Smooth muscle cell (in vitro differentiated cells): ENCODE results near the gene KANK3. TPM values are rescaled to one million over a fixed set of nuclear protein-coding genes. Genes with fewer than 3 reads are reported as not detected.

Experiments
- DNase-seq: peaks from one replicate; lab custom pipeline; 2025; ENCODE audit not compliant: unreplicated experiment; lab: John Stamatoyannopoulos, UW
- H2AFZ ChIP-seq: fragments of 200-600 bp; sonication (generic); 2 replicates; pipeline ENCODE4 v1.6.0; 2016; ENCODE audit warnings: antibody characterized with exemption, low read depth, mild to moderate bottlenecking
- H3F3A ChIP-seq: fragments of 200-600 bp; sonication (generic); 2 replicates; pipeline ENCODE4 v1.6.0; 2017; ENCODE audit warnings: antibody characterized with exemption, low read depth
- H3K27ac ChIP-seq: fragments of 200-600 bp; sonication (generic); 2 replicates; pipeline ENCODE4 v1.5.1; 2016; ENCODE audit warnings: low read depth, mild to moderate bottlenecking
- H3K27me3 ChIP-seq: fragments of 200-600 bp; sonication (generic); 2 replicates; pipeline ENCODE4 v1.6.1; 2016; ENCODE audit warnings: low read depth, mild to moderate bottlenecking
- H3K36me3 ChIP-seq: fragments of 200-600 bp; sonication (generic); 2 replicates; pipeline ENCODE4 v1.5.1; 2016; ENCODE audit warnings: low read depth
- H3K4me1 ChIP-seq: fragments of 200-600 bp; sonication (generic); 2 replicates; pipeline ENCODE4 v1.5.1; 2016; ENCODE audit warnings: low read depth
- H3K4me2 ChIP-seq: fragments of 200-600 bp; sonication (generic); 2 replicates; pipeline ENCODE4 v1.6.0; 2016; ENCODE audit warnings: mild to moderate bottlenecking
- H3K4me3 ChIP-seq: fragments of 200-600 bp; sonication (generic); 2 replicates; pipeline ENCODE4 v1.5.1; 2016; ENCODE audit warnings: mild to moderate bottlenecking
- H3K79me2 ChIP-seq: fragments of 200-600 bp; sonication (generic); 2 replicates; pipeline ENCODE4 v1.6.0; 2016; ENCODE audit warnings: low read depth, mild to moderate bottlenecking
- H3K9ac ChIP-seq: fragments of 200-600 bp; sonication (generic); 2 replicates; pipeline ENCODE4 v1.6.0; 2016; ENCODE audit warnings: low read depth
- H3K9me3 ChIP-seq: fragments of 200-600 bp; sonication (generic); replicated peaks from 2 replicates; pipeline ENCODE4 v1.5.1; 2016; ENCODE audit warnings: low read depth
- H4K20me1 ChIP-seq: fragments of 200-600 bp; sonication (generic); 2 replicates; pipeline ENCODE4 v1.6.0; 2016; ENCODE audit warnings: low read depth
- CTCF ChIP-seq: fragments of 200-600 bp; sonication (generic); IDR thresholded peaks from 2 replicates; pipeline ENCODE4 v1.5.1; 2017; ENCODE audit warnings: borderline replicate concordance, mild to moderate bottlenecking, antibody characterized with exemption; ENCODE audit not compliant: insufficient read depth, poor library complexity, severe bottlenecking
- WGBS: methylation state at CpG from one replicate; pipeline ENCODE4 v1.1.7; 2016; ENCODE audit warnings: low lambda C conversion rate; 5-methylcytosine and 5-hydroxymethylcytosine counted together
- polyA plus RNA-seq: library from polyadenylated mRNA; unstranded; fragments of >200 nt; fragmentation: Nextera tagmentation; extraction: Ambion mirVana; gene quantifications from 2 replicates; pipeline ENCODE4 v1.2.1, GENCODE V29; 2016
- total RNA-seq: library from RNA; depleted of rRNA; stranded (reverse); fragments of >200 nt; gene quantifications from 2 replicates; pipeline ENCODE4 v1.2.3, GENCODE V29; 2014

The KANK3 gene
- total and polyA plus RNA-seq, 2 experiments from 2014 or later, result 0.40 to 1.3 TPM

GRCh38 chr19:8371011-8371804 lies 28.1 kb upstream of the KANK3 start:
- no peak for DNase-seq
- Histone ChIP-seq H3K9me3 (no peaks in the 10 kb centered on the region), H3K4me1 (no peaks in the 10 kb centered on the region), H4K20me1 (peaks cover under 1% of the 10 kb centered on the region), H3K9ac (no peak overlapping the region), H2AFZ (no peak overlapping the region), H3F3A (peaks cover under 1% of the 10 kb centered on the region), H3K27me3 (no peaks in the 10 kb centered on the region), H3K4me2 (no peak overlapping the region), H3K79me2 (no peaks in the 10 kb centered on the region), H3K4me3 (no peak overlapping the region), H3K36me3 (no peaks in the 10 kb centered on the region), H3K27ac (no peak overlapping the region)
- TF ChIP-seq CTCF, result no peak
- WGBS, result 91% methylated on average over 24 of the region's 28 CpGs

GRCh38 chr19:8370176-8371010 lies 27.3 kb upstream of the KANK3 start:
- no peak overlapping the region for H3K4me3 ChIP-seq

DNA sequence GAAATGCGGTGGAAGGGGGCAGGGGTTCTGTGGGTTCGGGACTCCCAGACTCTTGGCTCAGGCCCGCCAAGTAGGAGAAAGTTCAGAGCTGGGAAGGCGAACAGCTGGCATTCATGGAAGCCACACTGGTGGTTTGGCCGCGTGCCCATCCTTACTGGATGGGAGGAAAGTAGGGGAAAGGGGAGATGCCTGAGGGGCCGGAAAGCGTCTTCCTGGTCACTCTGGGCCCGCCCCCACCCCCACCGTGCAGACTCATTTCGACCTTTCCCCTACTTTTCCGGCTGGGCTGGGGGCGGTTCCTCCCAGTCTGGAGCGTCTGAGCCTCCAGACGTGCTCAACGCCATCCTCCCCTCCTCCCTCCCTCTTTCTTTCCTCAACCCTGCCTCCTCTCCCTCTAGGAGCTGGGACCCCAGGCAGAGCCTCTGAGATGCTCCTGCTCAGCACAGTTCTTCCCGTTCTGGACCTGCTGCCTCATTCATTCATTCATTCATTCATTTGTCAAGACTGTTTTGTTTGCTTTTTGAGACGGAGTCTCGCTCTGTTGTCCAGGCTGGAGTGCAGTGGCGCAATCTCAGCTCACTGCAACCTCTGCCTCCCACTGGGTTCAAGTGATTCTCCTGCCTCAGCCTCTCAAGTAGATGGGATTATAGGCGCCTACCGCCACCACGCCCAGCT lies 24.4 kb upstream of the KANK3 start:
- Histone ChIP-seq H3K36me3 (no peaks in the 10 kb centered on the region), H3K27ac (peak overlapping the region; percentile 77), H3K4me2 (peak overlapping the region; percentile 80), H3K4me3 (peak overlapping the region; percentile 23), H2AFZ (no peak overlapping the region), H3K79me2 (no peaks in the 10 kb centered on the region), H3K9me3 (no peaks in the 10 kb centered on the region), H3K9ac (peak overlapping the region; percentile 50), H4K20me1 (peaks cover 9% of the 10 kb centered on the region), H3K4me1 (peaks cover 7% of the 10 kb centered on the region), H3K27me3 (no peaks in the 10 kb centered on the region), H3F3A (peaks cover 17% of the 10 kb centered on the region)
- WGBS, result 22% methylated on average over 21 of the region's 23 CpGs
- no peak for TF ChIP-seq CTCF
- peak; percentile 88 for DNase-seq

More at GRCh38 chr19:8370176-8371010, 27.3 kb upstream of the KANK3 start:
- Histone ChIP-seq H3K79me2 (no peaks in the 10 kb centered on the region), H4K20me1 (peaks cover 9% of the 10 kb centered on the region), H2AFZ (no peak overlapping the region), H3F3A (peaks cover 8% of the 10 kb centered on the region), H3K9me3 (no peaks in the 10 kb centered on the region), H3K4me1 (no peaks in the 10 kb centered on the region), H3K27ac (no peak overlapping the region), H3K4me2 (no peak overlapping the region), H3K36me3 (no peaks in the 10 kb centered on the region), H3K9ac (no peak overlapping the region), H3K27me3 (no peaks in the 10 kb centered on the region)
- TF ChIP-seq CTCF, result no peak
- 77% methylated on average over 19 of the region's 19 CpGs for WGBS
- no peak for DNase-seq
